K562 (cell line): Measurements from ENCODE around the gene TSC22D3. TPM values are rescaled to one million over a fixed set of nuclear protein-coding genes. Genes with fewer than 3 reads are reported as not detected.

Experiments used
- ATAC-seq: fragments of 200-7000 bp; cut with Tn5 transposase; 3 replicates; pipeline ENCODE4 v1.9.1; 2020; ENCODE audit warnings: moderate library complexity
- BruUV-seq: library from RNA; stranded (reverse); fragments of 400-500 nt; replicated peaks from 2 replicates; lab custom pipeline; 2021; lab: Mats Ljungman, UMichigan
- CTCF ChIA-PET: fragments of 300-600 bp; formaldehyde crosslinking; extraction: SDS; loops from one replicate; lab custom pipeline; 2021; ENCODE audit warnings: low intra/inter-chr PET ratio; lab: Yijun Ruan, JAX
- POLR2A ChIA-PET: fragments of 300-600, 350-650 bp; sonication (Branson Sonifier 250); formaldehyde crosslinking; extraction: SDS; loops from one replicate; lab custom pipeline; 2021; ENCODE audit warnings: antibody characterized with exemption, inconsistent platforms; lab: Yijun Ruan, JAX
- DNase-seq, 4 experiments: peaks; one replicate each; pipeline versions ENCODE4 v3.0.0 to v3.0.0-alpha.2; 2011 to 2018; ENCODE audit warnings: low spot score in 3 of 4, mixed read lengths in 3 of 4; ENCODE audit errors: extremely low read depth in 1 of 4
- FAIRE-seq: peaks from 2 replicates; lab custom pipeline; 2011; peaks lifted over from hg19 to GRCh38; lab: Jason Lieb, UNC
- H2AFZ ChIP-seq: 2 replicates; pipeline ENCODE4 v1.6.0; 2011; ENCODE audit warnings: low read depth, low read length, control low read depth, inconsistent platforms
- H3K27ac ChIP-seq: fragments of 200-600 bp; 3 replicates; pipeline ENCODE4 v1.8.0; 2011; ENCODE audit warnings: low read depth, mild to moderate bottlenecking, control low read depth, inconsistent platforms, low read length, moderate library complexity, mixed read lengths; ENCODE audit errors: extremely low read depth
- H3K27me3 ChIP-seq, 2 experiments: fragments of 300-600 bp in 1 of 2; 2 replicates in 1 of 2; 3 replicates in 1 of 2; pipeline versions ENCODE4 v1.6.0 to v1.8.0; 2011; ENCODE audit warnings: inconsistent platforms in 2 of 2, low read length in 2 of 2, mild to moderate bottlenecking in 1 of 2, mixed read lengths in 1 of 2, moderate library complexity in 1 of 2; ENCODE audit not compliant: control insufficient read depth in 2 of 2, insufficient read depth in 2 of 2
- H3K36me3 ChIP-seq: fragments of 300-600 bp; 3 replicates; pipeline ENCODE4 v1.8.0; 2011; ENCODE audit warnings: mild to moderate bottlenecking, low read length, inconsistent platforms; ENCODE audit not compliant: control insufficient read depth, insufficient read depth
- H3K4me1 ChIP-seq, 2 experiments: fragments of 200-600 bp in 1 of 2; replicated peaks in 1 of 2; 2 replicates in 1 of 2; 3 replicates in 1 of 2; pipeline versions ENCODE4 v1.5.1 to v1.8.0; 2011; ENCODE audit warnings: inconsistent platforms in 2 of 2, low read length in 2 of 2, mild to moderate bottlenecking in 1 of 2, mixed read lengths in 1 of 2, moderate library complexity in 1 of 2; ENCODE audit not compliant: control insufficient read depth in 2 of 2, insufficient read depth in 2 of 2
- H3K4me2 ChIP-seq: 2 replicates; pipeline ENCODE4 v1.6.1; 2011; ENCODE audit warnings: low read length, control low read depth, inconsistent platforms, mixed read lengths; ENCODE audit not compliant: insufficient read depth
- H3K4me3 ChIP-seq: fragments of 200-600 bp; sonication (generic), shearing (Covaris generic); 2 replicates; pipeline ENCODE4 v1.5.1; 2016; ENCODE audit warnings: control low read depth, inconsistent platforms
- H3K79me2 ChIP-seq: fragments of 200-600 bp; 3 replicates; pipeline ENCODE4 v1.8.0; 2011; ENCODE audit warnings: low read length, inconsistent platforms; ENCODE audit not compliant: control insufficient read depth, insufficient read depth
- H3K9ac ChIP-seq, 2 experiments: 2 replicates each; pipeline versions ENCODE4 v1.6.0 to v1.6.1; 2011; ENCODE audit warnings: low read depth in 2 of 2, low read length in 2 of 2, control low read depth in 1 of 2, inconsistent platforms in 1 of 2, mild to moderate bottlenecking in 1 of 2, mixed read lengths in 1 of 2; ENCODE audit not compliant: insufficient read depth in 1 of 2
- H3K9me1 ChIP-seq: one replicate; pipeline ENCODE4 v1.6.0; 2011; ENCODE audit warnings: inconsistent platforms, mild to moderate bottlenecking, low read length, moderate library complexity; ENCODE audit not compliant: control insufficient read depth, insufficient read depth
- H3K9me3 ChIP-seq: replicated peaks from 2 replicates; pipeline ENCODE4 v1.5.1; 2011; ENCODE audit warnings: low read depth, low read length, inconsistent platforms; ENCODE audit not compliant: control insufficient read depth, insufficient read depth
- H4K20me1 ChIP-seq: replicated peaks from 2 replicates; pipeline ENCODE4 v1.6.1; 2011; ENCODE audit warnings: low read length, inconsistent platforms, mixed read lengths; ENCODE audit not compliant: control insufficient read depth, insufficient read depth
- ARID4B ChIP-seq: sonication (generic); formaldehyde crosslinking; IDR thresholded peaks from 2 replicates; pipeline ENCODE4 v1.8.0; 2022; ENCODE audit warnings: mild to moderate bottlenecking, missing genetic modification reagents
- GABPA ChIP-seq: fragments of 200-800 bp; sonication (Bioruptor generic); conservative IDR thresholded peaks from 2 replicates; pipeline ENCODE4 v1.6.1; 2016; ENCODE audit warnings: low read depth, missing genetic modification characterization, missing compliant biosample characterization
- MEF2A ChIP-seq: IDR thresholded peaks from 2 replicates; pipeline ENCODE4 v1.6.1; 2011; ENCODE audit warnings: low read depth, mild to moderate bottlenecking, low read length, moderate library complexity; ENCODE audit not compliant: control insufficient read depth
- MTA2 ChIP-seq: fragments of 450-650 bp; IDR thresholded peaks from 2 replicates; pipeline ENCODE4 v1.6.1; 2016; ENCODE audit warnings: low read depth
- MYBL2 ChIP-seq, 2 experiments: fragments of 450-650 bp in 1 of 2; sonication (generic) in 1 of 2; formaldehyde crosslinking in 1 of 2; IDR thresholded peaks; 2 replicates each; pipeline versions ENCODE4 v1.6.1 to v1.8.1; 2017 to 2022; ENCODE audit warnings: borderline replicate concordance in 1 of 2, inconsistent platforms in 1 of 2, low read depth in 1 of 2, mild to moderate bottlenecking in 1 of 2, missing genetic modification reagents in 1 of 2, moderate library complexity in 1 of 2
- NFRKB ChIP-seq: fragments of 450-650 bp; IDR thresholded peaks from 2 replicates; pipeline ENCODE4 v1.6.1; 2016; ENCODE audit warnings: low read depth
- PHB ChIP-seq: fragments of 250-450 bp; sonication (Bioruptor Pico); IDR thresholded peaks from 2 replicates; pipeline ENCODE4 v1.5.0; 2021
- PTTG1 ChIP-seq: fragments of 450-650 bp; IDR thresholded peaks from 2 replicates; pipeline ENCODE4 v1.6.1; 2016; ENCODE audit warnings: low read depth, mild to moderate bottlenecking, missing genetic modification characterization, missing compliant biosample characterization
- PURB ChIP-seq: sonication (generic); formaldehyde crosslinking; IDR thresholded peaks from 2 replicates; pipeline ENCODE4 v1.9.0; 2021; ENCODE audit warnings: low read depth, mild to moderate bottlenecking, missing genetic modification reagents
- RFX5 ChIP-seq: IDR thresholded peaks from 2 replicates; pipeline ENCODE4 v1.6.1; 2011; ENCODE audit warnings: low read depth, mild to moderate bottlenecking, improper control_type of control experiment, low read length
- SMAD3 ChIP-seq: fragments of 450-650 bp; formaldehyde crosslinking; conservative IDR thresholded peaks from 2 replicates; pipeline ENCODE4 v1.4.0; 2020; ENCODE audit warnings: mild to moderate bottlenecking
- SNRNP70 ChIP-seq: fragments of 200-400 bp; formaldehyde crosslinking; optimal IDR thresholded peaks from 2 replicates; pipeline ENCODE3; 2017; ENCODE audit warnings: low read depth, low read length
- WGBS: fragments of 100-300 bp; shearing (Covaris generic); methylation state at CpG from one replicate; pipeline ENCODE4 v1.1.6; 2016; ENCODE audit warnings: low coverage, mixed read lengths; ENCODE audit not compliant: insufficient coverage; ENCODE audit errors: missing lambda C conversion rate; 5-methylcytosine and 5-hydroxymethylcytosine counted together
- in situ Hi-C: fragments of 300-500 bp; cut with MboI; formaldehyde crosslinking; loops from 4 replicates; pipeline ENCODE4 v1.15.0; 2018; ENCODE audit warnings: inconsistent platforms, mixed read lengths
- intact Hi-C: fragments of 100-400 bp; cut with micrococcal nuclease; formaldehyde crosslinking; loops from 2 replicates; pipeline ENCODE4 v1.14.2; 2022
- polyA plus RNA-seq, 8 experiments: library from polyadenylated mRNA; depleted of rRNA in 4 of 8; stranded (reverse) in 5 of 8; unstranded in 3 of 8; fragments of >200 nt; fragmentation: Nextera tagmentation in 2 of 8; fragmentation: Illumina TruSeq in 1 of 8; extraction: Ambion mirVana in 2 of 8; extraction: Trizol in 1 of 8; gene quantifications; 2 replicates each; pipeline versions ENCODE4 v1.2.1 to v1.2.3, GENCODE V29; 2011 to 2014; ENCODE audit warnings: inconsistent platforms in 1 of 8, missing spikeins in 1 of 8
- total RNA-seq, 7 experiments: library from RNA; depleted of rRNA in 6 of 7; stranded (reverse); fragments of >200 nt in 6 of 7; fragmentation: Illumina TruSeq in 2 of 7; extraction: Trizol in 2 of 7; gene quantifications; 2 replicates each; pipeline versions ENCODE4 v1.2.1 to v1.2.3, GENCODE V29; 2011 to 2021; ENCODE audit warnings: low replicate concordance in 1 of 7
- TF ChIP-seq, protein P1 (sequence below): fragments of 450-650 bp; IDR thresholded peaks from 2 replicates; pipeline ENCODE4 v1.7.1; 2018; ENCODE audit warnings: mild to moderate bottlenecking, low read depth; ENCODE audit not compliant: partially characterized antibody

Gene TSC22D3
- total and polyA plus RNA-seq, 9 of the 15 experiments (the other 6 are each of a cell fraction or from before 2014, with no cell fraction given) = 0.48 to 3.0 (median 0.87) TPM

GRCh38 chrX:107711521-107712181, 63.9 kb downstream of the TSC22D3 start:
- Histone ChIP-seq H2AFZ (no peak overlapping the region; the same call in 1 of the 2 replicates), H3K4me2 (no peak overlapping the region), H3K27ac (no peak overlapping the region; the same call in 2 of the 3 replicates), H3K79me2 (no peaks in the 10 kb centered on the region), H3K4me3 (no peak overlapping the region), H3K9me3 (no peaks in the 10 kb centered on the region), H3K27me3 (no peaks in the 10 kb centered on the region; a peak in 1 of 5 replicates), H3K9ac (peak overlapping the region; percentile 33 to 43; a peak in 2 of 4 replicates), H3K36me3 (no peaks in the 10 kb centered on the region), H3K4me1 (peaks cover 6 to 16% of the 10 kb centered on the region in 2 experiments; a peak in 4 of 5 replicates), H3K9me1 (no peaks in the 10 kb centered on the region), H4K20me1 (no peaks in the 10 kb centered on the region)
- in situ Hi-C loops = loop anchor here (5.0 kb wide), 1 partner anchor 34 kb away; no protein-coding TSS in a partner anchor
- FAIRE-seq (no peak), DNase-seq (no peak), ATAC-seq (no peak)
- WGBS = 33% methylated on average over 3 of the region's 5 CpGs
- ChIA-PET POLR2A (interaction anchor here (0.6 to 1.4 kb wide), 3 partner anchors 10 to 1825 kb away, joined by 3 to 9 read pairs (median 6); no protein-coding TSS in a partner anchor), CTCF (no interaction called here)
- intact Hi-C loops = no loop called here
- BruUV-seq = no TSS peak
- TF ChIP-seq MTA2 (no peak), PHB (CRISPR knock-in tag) (no peak), SMAD3 (no peak), PTTG1 (tag) (no peak), MEF2A (no peak), GABPA (tag) (no peak), ARID4B (CRISPR knock-in tag) (no peak), PURB (no peak), SNRNP70 (no peak), NFRKB (no peak), RFX5 (no peak), MYBL2 (IDR thresholded peaks at IDR 0.05; ENCODE audit: low read depth) (no peak), MYBL2 (CRISPR knock-in tag; IDR thresholded peaks at IDR 0.05; ENCODE audit: borderline replicate concordance) (no peak)
- TF ChIP-seq, protein P1, sequence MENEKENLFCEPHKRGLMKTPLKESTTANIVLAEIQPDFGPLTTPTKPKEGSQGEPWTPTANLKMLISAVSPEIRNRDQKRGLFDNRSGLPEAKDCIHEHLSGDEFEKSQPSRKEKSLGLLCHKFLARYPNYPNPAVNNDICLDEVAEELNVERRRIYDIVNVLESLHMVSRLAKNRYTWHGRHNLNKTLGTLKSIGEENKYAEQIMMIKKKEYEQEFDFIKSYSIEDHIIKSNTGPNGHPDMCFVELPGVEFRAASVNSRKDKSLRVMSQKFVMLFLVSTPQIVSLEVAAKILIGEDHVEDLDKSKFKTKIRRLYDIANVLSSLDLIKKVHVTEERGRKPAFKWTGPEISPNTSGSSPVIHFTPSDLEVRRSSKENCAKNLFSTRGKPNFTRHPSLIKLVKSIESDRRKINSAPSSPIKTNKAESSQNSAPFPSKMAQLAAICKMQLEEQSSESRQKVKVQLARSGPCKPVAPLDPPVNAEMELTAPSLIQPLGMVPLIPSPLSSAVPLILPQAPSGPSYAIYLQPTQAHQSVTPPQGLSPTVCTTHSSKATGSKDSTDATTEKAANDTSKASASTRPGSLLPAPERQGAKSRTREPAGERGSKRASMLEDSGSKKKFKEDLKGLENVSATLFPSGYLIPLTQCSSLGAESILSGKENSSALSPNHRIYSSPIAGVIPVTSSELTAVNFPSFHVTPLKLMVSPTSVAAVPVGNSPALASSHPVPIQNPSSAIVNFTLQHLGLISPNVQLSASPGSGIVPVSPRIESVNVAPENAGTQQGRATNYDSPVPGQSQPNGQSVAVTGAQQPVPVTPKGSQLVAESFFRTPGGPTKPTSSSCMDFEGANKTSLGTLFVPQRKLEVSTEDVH = no peak
